Measurements from ENCODE around the gene KRTAP12-1.

The KRTAP12-1 gene, protein sequence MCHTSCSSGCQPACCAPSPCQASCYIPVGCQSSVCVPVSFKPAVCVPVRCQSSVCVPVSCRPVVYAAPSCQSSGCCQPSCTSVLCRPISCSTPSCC

DNA sequence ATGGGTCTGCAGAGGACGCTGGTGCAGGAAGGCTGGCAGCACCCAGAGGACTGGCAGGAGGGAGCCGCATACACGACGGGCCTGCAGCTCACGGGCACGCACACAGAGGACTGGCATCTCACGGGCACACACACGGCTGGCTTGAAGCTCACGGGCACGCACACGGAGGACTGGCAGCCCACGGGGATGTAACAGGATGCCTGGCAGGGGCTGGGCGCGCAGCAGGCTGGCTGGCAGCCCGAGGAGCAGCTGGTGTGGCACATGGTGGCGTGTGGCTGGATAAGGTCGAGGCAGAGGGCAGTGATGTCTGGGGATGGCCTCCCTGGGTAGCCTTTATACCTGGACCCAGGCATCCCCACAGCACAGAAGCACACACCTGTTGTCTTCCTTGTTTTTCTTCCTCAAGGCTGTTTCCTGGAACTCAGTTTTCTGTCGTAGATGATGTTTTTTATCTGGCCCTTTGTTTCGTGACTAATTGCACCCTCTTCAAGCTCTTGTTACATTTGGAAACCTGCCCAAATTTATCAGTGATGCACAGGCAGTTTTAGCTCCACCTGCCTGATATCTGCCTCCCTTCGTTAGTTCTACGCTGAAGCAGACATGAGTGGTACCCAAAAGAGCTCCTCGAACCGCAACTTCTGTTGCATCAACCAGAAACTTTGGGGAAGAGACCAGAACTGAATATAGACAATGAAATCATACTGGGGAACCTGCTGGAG lies at the start of gene KRTAP12-1:
KRTAP12-1 (minus strand) TSS at position 303 of the 719 bp plus-strand sequence; CDS start at position 263, 40 bp downstream.
- TF ChIP-seq GATA3 (IDR thresholded peaks at IDR 0.05; ENCODE audit: low read depth, low read length) (no peak), GATA2 (IDR thresholded peaks at IDR 0.05; ENCODE audit: low read depth, low read length) (no peak)

GRCh38 chr21:44730951-44731579 lies 49.1 kb upstream of the KRTAP12-1 start:
- TF ChIP-seq GATA3 (IDR thresholded peaks at IDR 0.05; ENCODE audit: low read depth, low read length) = no peak
- TF ChIP-seq GATA2 (IDR thresholded peaks at IDR 0.05; ENCODE audit: low read depth, low read length) = no peak

GRCh38 chr21:44730028-44730395 lies 48.0 kb upstream of the KRTAP12-1 start:
- TF ChIP-seq GATA3 (IDR thresholded peaks at IDR 0.05; ENCODE audit: low read depth, low read length) = no peak
- TF ChIP-seq GATA2 (IDR thresholded peaks at IDR 0.05; ENCODE audit: low read depth, low read length) = no peak

DNA sequence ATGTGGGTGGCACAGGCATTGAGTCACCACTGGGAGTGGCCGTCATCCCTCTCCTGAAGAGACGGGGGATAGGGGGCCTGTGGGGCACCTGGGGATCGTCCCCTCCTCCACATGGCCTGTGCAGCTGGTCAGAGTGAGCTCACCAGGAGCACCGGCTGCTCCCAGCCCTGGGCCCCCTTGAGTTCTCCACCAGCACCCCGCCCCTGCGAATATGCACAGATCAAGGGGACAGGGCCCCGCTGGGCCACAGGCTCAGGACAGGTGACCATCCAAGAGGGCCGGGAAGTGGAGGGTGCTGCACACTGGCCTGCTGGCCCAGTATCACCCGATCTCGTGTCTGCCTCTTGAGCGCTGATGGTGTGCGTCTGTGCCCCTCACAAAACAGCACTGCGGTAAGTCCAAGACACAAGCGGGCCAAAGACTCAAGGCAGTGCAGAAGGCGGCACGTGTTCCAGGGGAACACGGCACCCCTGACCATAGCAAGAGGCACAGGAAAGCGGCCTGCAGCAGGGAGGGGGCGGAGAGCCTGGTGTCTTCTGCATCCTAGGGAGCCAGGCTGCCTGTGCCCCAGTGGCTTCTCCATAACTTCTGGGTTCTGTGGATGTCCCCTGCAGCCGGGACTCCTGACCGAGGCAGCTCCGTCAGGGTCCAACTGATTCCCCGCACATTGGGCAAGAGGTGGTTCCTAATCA lies 47.5 kb upstream of the KRTAP12-1 start:
- TF ChIP-seq GATA3 (IDR thresholded peaks at IDR 0.05; ENCODE audit: low read depth, low read length) = no peak
- TF ChIP-seq GATA2 (IDR thresholded peaks at IDR 0.05; ENCODE audit: low read depth, low read length) = no peak

GRCh38 chr21:44728716-44729115 lies 46.8 kb upstream of the KRTAP12-1 start:
- TF ChIP-seq GATA3 (IDR thresholded peaks at IDR 0.05; ENCODE audit: low read depth, low read length) = no peak
- TF ChIP-seq GATA2 (IDR thresholded peaks at IDR 0.05; ENCODE audit: low read depth, low read length) = no peak

DNA sequence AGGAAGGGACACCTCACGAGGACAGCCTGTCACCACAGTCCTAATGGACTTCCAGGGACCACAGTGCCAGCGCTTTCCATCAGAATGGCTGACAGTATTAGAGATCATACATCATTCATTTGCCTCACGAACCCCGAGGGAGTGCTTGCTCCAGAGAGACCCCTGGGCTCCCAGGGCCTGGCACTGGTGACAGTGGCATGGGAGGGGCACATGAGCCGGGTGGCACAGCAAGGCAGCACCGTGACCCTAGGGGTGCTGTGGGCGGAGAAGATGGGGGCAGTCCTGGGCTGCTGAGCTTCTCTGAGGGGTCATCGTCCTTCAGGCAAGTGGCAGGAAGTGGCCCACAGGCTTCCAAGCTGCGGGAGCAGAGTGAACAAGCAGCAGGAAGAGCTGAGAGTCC lies 45.8 kb upstream of the KRTAP12-1 start:
- no peak for TF ChIP-seq GATA3 (IDR thresholded peaks at IDR 0.05; ENCODE audit: low read depth, low read length)
- TF ChIP-seq GATA2 (IDR thresholded peaks at IDR 0.05; ENCODE audit: low read depth, low read length) = no peak

GRCh38 chr21:44727321-44727720 lies 45.4 kb upstream of the KRTAP12-1 start:
- TF ChIP-seq GATA2 (IDR thresholded peaks at IDR 0.05; ENCODE audit: low read depth, low read length) (no peak), GATA3 (IDR thresholded peaks at IDR 0.05; ENCODE audit: low read depth, low read length) (no peak)

DNA sequence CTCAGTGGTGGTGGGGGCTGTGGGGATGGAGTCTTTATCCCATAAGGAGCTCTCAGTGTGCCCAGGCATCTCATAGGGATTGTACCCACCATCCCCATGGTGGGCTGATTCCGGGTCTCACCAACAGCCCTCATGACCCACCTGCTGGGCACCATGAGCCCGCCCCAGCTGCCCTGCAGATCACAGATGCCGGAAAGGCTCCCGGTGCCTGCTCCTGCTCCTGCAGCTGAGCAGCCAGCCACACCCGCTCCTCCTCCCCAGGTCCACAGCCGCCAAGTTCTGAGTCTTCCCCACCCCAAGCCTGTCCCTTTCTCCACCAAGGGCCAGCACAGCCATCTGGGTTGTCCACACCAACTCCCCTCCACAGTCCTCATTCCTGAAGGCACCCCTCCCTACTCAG lies 44.9 kb upstream of the KRTAP12-1 start:
- no peak for TF ChIP-seq GATA2 (IDR thresholded peaks at IDR 0.05; ENCODE audit: low read depth, low read length)
- no peak for TF ChIP-seq GATA3 (IDR thresholded peaks at IDR 0.05; ENCODE audit: low read depth, low read length)

DNA sequence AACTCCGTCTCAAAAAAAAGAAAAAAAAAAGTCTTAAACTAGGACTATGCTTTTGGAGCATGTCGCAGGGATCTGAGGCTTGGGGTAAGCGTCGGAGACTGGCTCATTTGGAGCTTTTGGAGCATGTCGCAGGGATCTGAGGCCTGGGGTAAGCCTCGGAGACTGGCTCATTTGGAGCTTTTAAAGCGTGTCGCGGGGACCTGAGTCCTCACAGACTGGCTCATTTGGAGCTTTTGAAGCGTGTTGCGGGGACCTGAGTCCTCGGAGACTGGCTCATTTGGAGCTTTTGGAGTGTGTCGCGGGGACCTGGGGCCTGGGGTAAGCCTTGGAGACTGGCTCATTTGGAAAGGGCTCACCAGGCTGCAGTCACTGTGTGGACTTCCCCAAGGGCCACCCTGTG lies 43.0 kb upstream of the KRTAP12-1 start:
- TF ChIP-seq GATA3 (IDR thresholded peaks at IDR 0.05; ENCODE audit: low read depth, low read length) = no peak
- TF ChIP-seq GATA2 (IDR thresholded peaks at IDR 0.05; ENCODE audit: low read depth, low read length) = no peak

DNA sequence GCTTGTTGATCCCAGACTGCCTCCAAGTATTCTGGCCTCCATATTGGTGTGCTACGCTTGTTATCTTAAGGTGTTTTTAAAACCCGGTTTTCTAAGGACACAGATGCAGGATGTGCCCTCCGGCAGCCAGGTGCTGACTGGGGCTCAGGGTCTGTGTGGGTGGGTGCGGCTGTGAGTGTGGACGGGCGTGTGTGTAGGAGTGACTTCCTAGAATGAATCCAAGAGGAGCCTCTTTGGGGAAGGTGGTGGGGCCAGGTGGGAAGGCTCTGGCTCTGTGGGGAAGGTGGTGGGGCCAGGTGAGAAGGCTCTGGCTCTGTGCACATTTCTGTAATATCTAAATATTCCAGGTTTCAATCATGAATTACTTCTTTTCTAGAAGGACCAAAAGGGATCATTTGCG lies 42.2 kb upstream of the KRTAP12-1 start:
- no peak for TF ChIP-seq GATA2 (IDR thresholded peaks at IDR 0.05; ENCODE audit: low read depth, low read length)
- TF ChIP-seq GATA3 (IDR thresholded peaks at IDR 0.05; ENCODE audit: low read depth, low read length) = no peak

- TF ChIP-seq GATA2 (IDR thresholded peaks at IDR 0.05; ENCODE audit: low read depth, low read length) = no peak
- TF ChIP-seq GATA3 (IDR thresholded peaks at IDR 0.05; ENCODE audit: low read depth, low read length) = no peak
Measured at GRCh38 chr21:44723177-44724131, 41.5 kb upstream of the KRTAP12-1 start.

GRCh38 chr21:44722731-44723130 lies 40.8 kb upstream of the KRTAP12-1 start:
- TF ChIP-seq GATA3 (IDR thresholded peaks at IDR 0.05; ENCODE audit: low read depth, low read length) = no peak
- TF ChIP-seq GATA2 (IDR thresholded peaks at IDR 0.05; ENCODE audit: low read depth, low read length) = no peak

DNA sequence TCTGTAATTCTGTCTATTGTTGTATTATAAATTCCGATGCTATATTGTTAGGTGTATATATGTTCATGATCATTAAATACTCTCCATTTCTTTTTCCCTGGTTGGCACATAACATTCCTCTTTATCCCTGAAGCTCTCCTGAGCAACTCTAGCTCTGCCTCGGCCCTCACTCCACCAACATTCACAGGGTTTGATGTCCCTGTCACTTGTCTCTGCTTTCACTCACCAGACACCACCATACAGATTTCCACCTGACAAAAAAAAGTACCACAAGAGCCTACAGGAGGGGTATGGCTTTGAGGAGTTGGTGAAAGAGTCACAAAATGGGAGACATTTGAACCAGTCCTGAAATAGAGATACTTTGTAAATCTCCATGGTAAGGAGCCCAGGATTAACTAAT lies 38.2 kb upstream of the KRTAP12-1 start:
- TF ChIP-seq GATA3 (IDR thresholded peaks at IDR 0.05; ENCODE audit: low read depth, low read length) (no peak), GATA2 (IDR thresholded peaks at IDR 0.05; ENCODE audit: low read depth, low read length) (no peak)

All from SH-SY5Y (cell line).